NOMO-1 treated with DMSO at 0.1 percent for 48 hours (cell line): ENCODE results near the gene PPIC.
A peak's percentile ranks its signal among the peaks of the same experiment; 100 is the strongest.

ENCODE experiments used
- DNase-seq: peaks from one replicate; lab custom pipeline; 2025; ENCODE audit not compliant: unreplicated experiment; lab: John Stamatoyannopoulos, UW

PPIC gene

DNA sequence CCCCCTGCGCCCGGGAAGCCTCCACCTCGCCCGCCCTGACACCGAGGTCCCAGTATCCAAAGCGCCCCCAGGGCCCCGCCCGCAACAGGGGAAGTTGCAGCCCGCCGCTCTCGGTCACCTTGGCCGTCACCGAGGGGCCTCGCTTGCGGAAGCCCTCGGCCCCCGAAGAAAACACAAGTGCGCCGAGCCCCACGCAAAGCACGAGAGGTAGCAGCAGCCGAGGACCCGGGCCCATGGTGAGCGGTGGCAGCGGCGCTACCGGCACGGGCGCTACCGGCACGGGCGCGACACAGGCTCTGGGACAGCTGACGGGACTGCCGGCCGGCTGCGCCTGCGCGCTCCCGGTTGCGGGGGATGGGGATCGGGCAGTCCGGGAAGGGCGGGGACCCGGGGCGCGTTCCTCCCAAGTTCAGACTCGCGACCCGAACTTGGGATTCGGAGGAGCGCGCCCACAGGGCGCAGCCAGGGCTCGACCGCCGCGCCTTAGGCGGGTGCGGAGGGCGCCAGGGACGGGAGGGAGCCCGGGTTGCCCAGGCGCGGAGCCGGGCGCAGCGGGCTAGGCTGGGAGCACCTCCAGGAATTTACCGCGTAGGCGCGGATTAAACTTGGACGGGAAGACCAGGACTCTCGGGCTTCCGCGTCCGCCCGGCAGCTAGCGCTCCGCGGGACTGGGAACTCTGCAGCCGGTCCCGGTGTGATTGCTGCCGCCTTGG, at the start of gene PPIC:
TSS of gene PPIC (minus strand) at position 335 of the 713 bp plus-strand sequence. CDS start at position 235, 100 bp downstream.
- DNase-seq, result peak; percentile 9

DNA sequence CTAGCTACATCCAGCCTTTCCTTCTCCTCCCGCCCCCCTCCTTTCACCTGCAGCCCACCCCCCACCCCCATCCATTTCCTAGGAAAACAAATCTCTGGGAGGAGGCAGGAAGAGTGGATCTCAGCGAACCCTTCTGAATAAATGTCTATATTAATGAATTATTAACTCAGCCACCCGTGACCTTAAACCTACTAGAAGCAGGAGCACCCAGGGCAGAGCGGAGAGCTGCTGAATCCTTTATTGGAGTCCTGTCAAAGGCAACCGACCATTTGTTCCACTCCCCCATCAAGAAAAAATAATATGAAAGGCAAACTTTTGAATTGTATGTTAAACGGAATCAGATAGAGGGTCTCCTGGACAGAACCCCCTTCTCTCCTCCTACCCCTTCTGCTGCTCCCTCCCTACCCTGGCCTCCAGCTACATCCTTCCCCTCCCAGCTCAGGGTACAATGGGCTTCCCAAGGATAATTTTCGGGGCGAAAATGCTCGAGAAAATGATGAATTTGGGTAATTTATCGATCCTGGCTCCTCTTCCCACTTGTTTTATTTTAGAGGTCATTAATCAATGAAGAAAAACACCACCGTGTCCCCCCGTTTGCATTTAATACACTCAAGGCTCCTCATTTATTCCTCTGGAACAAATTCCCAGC, 49.2 kb upstream of the PPIC start:
- DNase-seq, result no peak

DNA sequence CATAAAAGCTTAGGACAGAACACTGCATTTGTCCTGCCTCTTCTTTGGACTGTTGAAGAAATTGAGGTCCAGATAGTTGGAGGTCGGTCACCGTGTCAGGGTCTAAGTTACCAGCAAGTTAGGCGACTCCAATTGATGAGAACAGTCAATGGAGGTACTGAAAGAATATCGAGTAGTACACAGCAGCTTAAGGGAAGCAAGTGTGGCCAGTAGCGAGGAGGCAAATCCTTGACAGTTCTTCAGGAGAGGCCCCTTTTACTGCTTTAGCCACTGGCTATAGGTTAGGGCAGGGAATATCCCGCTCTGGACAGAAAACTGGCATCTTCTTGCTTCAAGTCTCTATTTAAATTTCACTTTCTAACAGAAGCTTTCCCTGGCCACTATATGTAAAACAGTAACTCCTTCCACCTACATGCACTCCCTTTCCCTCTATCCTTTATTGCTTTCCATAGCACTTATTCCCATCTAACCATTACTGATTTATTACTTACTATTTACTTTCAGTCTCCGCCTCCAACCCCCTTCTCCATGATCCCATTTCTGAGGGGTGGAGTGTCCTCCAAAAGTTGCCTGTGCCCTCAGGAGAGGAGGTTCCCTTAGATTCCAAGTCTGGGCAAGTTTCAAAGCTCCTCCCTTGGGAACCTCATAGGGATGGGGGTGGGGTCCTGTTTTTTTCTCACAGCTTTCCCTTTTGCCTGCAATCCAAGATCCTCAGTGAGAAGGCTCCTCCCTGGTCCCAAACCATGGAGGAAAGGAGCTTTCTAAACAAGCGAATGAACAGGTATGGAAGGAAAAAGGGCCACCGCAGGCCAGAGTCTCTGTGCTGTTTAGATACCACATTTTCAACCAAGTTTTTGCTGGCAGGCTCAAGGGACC, 48.4 kb upstream of the PPIC start:
- no peak for DNase-seq

DNA sequence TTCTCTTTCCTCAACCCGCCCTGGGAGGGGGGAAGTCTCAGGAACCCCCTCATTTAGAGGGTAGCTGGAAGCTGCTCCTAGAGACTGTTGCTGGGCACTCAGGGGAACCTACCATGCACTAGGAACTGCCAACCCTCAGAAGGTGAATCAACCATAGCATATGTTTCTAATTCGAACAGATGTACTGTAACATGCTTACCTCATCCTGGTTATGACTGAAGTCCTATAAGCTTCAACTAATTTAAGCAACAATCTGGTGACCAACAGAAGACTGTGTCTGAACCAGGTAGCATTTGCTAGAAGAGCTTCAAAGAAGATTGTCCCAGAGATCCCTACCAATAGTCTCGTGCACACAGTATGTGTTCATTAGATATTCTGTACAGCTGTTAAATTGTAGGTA, 46.8 kb upstream of the PPIC start:
- no peak for DNase-seq

DNA sequence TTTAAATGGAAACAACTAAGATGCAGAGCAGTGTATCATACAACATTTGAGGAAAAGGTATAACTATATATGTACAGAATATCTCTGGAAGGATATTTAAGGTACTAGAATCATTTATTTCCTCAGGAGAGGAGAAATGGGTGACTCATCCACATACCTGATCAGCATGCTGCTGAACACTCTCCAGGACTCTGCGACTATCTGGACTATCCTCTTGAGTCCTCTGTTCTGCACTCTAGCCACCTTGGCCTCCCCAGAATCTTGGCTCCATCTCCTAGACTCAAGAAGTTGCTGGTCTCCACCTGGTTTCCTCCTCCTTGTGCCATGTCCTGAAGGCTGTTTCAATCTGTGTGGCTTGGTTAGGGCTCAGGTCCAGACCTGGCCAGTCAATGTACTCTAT, 43.7 kb upstream of the PPIC start:
- DNase-seq, result no peak

DNA sequence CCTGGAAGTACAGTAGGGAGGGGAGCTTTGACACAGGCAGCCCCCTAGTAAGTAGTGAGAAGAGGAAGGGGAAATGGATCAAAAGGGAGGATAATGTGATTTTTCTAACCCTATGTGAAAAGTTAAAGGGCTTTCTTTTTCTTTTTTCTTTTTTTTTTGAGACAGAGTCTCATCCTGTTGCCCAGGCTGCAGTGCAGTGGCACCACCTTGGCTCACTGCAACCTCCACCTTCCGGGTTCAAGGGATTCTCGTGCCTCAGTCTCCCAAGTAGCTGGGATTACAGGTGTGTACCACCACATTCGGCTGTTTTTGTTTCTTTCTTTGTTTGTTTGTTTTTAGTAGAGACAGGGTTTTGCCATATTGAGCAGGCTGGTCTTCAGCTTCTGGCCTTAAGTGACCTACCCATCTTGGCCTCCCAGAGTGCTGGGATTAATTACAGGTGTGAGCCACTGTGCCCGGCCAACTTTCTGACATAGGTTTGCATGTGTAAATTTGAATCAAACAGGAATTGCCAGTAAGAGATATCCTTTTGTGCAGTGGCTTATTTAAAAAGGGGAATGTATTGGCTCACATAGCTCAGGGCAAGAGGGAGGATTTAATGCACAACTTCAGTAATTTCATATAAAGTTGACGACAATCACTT, 39.1 kb upstream of the PPIC start:
- DNase-seq, result no peak

DNA sequence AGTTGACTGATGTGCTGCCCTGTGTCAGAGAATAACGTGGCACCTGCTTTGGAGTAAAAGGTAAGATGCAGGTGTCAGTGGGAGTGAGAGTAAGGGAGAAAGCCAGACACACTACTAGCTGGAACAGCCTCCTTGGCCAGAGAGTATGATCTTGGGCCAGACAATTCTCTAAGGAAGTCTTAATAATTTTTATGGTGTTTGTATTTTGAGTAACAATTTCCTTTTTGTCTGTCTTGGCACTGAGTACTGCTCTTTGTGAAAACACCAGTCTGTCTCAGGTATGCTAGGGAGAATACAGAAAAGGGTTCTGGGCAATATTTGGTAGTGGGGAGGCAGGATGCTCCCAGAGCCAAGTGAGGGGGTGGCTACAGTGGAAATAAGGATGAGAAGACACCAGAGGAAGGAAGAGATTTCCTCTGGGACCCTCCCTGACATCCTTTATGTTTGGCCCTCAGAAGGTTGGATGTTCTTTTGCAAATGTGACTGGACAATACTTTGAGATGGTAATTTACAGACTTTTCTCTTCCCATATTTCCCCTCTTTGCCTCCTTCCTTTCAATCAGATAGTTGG, 31.9 kb upstream of the PPIC start:
- no peak for DNase-seq

DNA sequence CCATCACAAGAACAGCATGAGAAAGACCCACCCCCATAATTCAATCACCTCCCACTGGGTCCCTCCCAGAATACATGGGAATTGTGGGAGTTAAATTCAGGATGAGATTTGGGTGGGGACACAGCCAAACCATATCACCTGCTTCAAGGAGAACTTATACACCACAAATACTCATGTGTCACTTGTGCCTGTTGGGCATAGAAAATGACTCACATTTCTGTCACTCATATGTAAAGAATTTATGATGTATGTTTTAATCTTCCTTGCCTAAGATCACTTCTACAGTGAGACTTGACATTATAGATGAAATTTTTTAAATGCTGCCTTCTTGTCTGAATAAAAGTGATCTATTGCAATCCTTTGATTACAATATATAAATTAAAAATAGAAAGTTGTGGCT, 29.5 kb upstream of the PPIC start:
- no peak for DNase-seq

DNA sequence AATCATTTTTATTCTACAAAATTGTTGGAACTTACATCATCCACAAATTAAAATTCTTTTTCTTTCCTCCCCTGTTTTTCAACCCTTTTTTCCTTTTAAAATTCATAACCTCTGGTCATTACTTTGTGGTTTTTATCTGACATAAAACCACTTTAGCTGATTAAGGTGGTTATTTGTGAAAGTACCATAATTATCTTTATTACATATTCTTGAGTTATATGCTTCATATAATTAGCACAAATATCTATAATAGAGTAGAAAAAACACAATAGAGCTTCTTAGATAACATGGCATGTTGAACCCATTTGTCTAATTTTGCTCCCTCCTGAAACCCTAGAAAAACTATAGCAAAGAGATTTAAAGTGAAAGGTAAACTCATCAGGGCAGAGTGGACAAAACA, 22.9 kb upstream of the PPIC start:
- DNase-seq, result no peak

DNA sequence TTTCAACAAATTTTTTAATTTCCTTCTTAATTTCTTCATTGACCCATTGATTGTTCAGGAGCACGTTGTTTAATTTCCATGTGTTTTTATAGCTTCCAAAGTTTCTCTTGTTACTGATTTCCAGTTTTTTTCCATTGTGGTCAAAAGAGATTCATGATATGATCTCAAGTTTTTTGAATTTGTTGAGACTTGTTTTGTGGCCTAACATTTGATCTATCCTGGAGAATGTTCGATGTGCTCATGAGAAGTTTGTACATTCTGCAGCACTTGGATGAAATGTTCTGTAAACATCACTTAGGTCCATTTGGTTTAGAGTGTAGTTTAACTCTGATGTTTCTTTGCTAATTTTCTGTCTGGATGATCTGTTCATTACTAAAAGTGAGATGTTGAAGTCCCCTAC, 14.7 kb upstream of the PPIC start:
- DNase-seq, result no peak

DNA sequence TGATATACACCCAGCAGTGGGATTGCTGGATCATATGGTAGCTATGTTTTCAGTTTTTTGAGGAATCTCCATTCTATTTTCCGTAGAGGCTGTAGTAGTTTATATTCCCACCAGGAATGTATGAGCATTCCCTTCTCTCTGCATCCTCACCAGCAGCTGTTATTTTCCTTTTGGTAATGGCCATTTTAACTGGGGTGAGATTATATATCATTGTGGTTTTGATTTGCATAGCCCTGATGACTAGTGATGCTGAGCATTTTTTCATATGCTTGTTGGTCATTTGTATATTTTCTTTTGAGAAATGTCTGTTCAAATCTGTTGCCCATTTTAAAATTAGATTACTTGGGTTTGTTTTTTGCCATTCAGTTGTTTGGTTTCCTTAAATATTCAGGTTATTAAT, 11.2 kb upstream of the PPIC start:
- no peak for DNase-seq

DNA sequence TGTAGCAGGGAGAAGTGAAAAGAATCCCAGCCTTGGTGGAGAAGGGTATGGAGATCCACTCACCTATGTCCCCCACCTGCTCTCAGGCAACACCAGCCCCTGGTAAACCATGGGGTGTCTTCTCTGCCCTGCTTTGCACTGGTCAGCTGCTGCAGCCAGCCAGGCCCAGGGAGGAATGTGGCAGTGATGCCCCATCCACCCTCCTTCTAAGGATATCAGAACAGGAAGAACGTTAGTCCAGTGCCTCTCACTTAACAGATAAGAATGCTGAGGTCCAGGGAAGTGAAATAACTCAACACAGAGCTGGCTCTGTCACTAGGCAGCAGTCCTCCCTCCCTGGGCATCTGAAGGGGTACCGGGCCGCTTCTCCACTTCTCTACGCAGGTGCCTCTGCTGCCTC, 9.7 kb upstream of the PPIC start:
- no peak for DNase-seq

DNA sequence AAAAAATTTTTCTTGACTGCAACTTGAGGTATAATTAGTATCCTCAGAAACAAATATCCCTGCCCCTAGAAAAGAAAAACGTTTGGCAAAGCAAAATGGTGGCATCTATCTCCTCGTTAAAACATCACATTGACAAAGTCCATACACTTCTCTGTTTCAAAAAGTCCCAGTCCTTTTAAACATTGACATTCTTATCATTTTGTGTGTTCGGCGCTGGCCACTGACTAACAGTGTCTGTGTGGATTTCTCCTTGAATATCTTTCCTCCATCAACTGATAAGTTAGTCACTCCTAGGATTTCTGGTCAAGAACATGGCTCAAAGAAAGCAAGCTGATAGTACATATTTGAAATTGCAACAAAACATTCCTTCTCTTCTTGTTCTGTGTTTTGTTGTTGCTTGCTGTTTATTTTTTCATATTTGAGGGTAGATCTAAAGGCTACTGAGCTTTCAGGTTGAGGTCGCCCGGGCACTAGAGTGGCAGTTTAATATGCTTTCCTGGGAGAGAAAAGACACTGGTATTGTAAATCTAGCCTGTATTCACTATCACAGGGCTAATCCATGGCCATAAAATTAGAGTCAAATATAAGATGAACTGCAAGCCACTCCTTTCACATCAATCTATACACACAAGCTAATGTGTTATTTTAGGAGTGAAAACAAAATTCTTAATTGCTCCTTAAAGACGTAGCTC, 8.5 kb upstream of the PPIC start:
- no peak for DNase-seq

DNA sequence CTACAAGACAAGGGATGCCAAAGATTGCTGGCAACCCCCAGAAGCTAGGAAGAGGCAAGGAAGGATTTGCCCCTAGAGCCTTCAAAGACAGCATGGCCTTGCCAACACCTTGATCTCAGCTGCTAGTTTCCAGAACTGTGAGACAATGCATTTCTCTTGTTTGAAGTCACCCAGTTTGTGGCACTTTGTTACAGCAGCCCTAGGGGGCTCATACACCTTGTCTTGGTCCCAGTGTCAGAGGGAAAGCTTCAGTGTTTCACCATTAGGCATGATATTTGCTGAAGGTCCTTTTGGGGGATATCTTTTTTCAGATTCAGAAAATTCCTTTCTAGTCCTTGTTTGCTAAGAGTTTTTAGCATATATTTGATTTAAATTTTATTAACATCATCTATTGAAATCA, 3.1 kb upstream of the PPIC start:
- DNase-seq, result no peak

DNA sequence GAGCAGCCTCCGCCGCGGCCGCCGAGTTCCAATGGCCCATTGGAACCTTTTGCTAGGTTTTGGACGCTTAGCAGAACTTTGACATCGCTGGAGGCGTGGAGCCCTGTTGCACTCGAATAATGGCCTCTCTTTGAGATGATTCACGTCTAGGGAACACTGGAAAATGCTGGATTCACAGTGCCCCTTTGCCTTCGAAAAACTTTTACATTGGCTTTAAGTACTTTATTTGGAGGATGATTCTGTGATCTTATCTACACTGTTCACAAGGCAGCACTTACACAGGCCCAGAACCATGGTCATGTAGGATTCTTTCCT, 536 bp upstream of the PPIC start:
- no peak for DNase-seq

DNA sequence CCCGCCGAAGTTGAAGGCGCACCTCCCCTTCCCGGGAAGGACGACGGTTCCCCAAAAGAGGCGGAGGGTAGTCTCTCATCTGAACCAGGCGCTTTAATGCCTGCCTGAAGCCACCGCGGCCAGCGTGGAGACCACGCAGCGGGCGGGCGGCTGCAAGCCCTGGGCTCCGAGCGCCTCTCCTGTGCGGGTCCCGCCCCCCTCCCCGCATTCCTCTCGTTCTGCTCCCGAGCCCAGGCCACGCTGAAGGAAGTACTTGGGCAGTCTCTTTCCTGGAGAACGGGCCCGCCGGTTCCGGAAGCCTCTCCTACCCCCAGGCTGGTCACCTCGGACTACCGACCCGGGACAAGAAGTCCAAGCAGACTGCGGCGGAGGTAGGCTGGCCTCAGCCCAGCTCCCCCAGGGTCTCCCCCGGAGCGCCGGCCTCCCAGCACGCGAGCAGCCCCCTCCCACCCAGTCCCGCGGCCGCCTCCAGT, 571 bp downstream of the PPIC start:
- DNase-seq, result no peak

DNA sequence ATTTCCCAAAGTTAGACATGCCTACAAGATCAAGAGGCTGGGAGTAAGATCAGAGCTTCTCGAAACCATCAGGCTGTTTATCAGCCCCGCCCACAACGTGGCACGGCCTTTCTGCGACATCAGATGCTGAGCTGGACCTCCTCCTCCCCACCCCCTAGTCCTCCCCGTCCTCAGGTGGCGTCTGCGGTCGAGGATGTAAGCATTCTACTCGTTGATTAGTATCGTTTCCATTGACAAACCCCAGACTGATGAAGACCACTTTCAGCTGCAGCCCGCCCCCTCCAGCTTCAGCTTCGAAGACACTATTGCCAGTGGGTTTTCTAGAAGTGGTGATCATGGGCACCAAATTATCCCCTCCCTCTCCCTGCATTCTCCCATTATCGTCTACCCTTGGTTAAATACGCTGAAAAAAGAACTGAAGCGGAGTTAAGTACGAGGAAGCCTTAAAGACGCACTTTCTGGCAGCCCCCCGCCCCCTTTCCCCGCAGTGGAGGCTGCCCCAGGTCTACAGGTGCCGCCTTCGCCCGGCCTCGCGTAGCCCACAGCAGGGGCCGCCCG, 1.1 kb downstream of the PPIC start:
- DNase-seq, result no peak

DNA sequence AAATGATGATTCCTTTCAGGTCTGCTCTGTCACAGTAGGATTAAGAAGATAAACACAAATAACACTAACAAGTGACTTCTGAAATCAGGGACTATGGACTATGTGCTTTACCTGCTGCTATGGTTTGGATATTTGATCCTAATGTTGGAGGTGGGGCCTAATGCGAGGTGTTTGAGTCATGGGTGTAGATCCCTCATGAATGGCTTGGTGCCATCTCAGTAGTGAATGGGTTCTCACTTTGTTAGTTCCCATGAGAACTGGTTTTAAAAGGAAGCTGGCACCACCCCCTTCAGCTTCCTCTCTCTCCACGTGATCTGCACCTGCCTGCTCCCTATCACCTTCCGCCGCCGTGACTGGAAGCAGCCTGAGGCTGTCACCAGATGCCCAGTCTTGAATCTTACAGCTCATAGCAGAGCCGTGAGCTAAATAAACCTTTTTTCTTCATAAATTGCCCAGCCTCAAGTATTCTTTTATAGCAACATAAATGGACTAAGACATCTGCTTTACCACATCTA, 3.3 kb downstream of the PPIC start:
- DNase-seq, result no peak

DNA sequence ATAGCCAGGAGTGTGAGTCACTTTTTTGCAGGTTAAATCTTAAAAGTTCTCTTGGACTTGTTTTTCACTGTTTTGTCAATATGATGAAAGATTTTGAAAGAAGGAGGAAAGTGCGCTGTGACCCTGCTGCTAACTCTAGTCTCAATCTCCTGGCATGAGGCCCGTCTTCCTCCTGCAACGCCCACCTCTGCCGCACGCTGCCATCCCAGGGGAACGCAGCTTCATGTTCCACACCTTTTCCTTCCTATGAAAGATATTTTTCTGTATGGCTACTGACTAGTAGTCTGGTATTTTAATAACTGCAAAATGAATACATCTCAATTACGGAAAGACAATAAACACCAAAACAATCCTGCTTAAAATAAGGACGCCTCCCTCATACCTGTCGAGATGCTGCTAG, 8.3 kb downstream of the PPIC start:
- no peak for DNase-seq

DNA sequence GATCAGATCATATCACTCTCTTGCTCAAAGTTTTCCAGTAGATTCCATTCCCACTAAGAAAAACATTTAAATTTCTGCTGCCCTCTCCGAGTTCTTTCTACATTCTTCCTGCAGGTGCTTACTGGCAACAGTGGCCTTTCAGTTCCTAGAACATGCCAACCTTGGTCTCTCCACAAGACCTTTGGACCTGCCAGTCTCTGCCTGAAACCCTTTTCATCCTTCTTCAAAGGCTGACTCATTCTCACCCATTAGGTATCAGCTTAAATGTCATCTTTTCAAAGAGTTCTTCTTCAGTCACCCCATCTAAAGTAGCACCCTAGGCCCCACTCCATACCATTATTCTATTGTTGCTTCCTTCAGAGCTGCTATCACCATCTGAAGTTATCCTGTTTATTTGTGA, 21.8 kb downstream of the PPIC start:
- DNase-seq, result no peak
